ENCODE results near the gene JSRP1.

The JSRP1 gene

DNA sequence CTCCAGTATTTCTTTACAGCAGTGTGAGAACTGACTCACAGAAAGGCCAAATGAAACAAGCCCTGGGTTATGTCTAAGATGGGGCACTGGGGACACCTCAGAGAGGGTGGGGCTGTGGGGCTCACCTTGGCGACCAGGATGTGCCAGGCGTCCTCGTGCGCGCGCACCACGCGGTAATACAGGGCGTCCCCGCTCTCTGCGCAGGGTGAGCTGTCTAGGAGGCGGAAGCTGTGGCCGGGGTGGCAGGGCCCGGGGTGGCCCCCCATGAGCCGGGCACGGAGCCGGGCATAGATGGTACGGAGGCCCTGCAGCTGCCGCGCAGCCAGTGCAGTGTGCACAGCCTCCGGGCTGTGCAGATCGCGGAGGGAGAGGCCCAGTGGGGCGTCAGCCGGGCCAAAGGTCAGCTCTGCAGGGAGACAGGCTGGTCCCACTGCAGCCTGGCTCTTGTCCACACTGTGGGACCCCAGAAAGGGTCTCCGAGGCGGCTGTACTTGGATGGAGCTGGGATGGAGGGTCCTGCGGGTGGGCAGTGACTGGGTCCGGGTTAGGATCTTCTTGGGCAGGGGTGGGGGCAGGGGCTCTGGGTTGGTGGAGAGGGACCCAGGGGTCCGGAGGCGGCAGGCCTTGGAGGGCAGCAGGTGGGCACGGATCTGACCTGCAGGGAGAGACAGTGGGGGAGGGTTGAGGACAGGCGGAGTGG, 22.4 kb upstream of the JSRP1 start:
- TF ChIP-seq, protein P1, sequence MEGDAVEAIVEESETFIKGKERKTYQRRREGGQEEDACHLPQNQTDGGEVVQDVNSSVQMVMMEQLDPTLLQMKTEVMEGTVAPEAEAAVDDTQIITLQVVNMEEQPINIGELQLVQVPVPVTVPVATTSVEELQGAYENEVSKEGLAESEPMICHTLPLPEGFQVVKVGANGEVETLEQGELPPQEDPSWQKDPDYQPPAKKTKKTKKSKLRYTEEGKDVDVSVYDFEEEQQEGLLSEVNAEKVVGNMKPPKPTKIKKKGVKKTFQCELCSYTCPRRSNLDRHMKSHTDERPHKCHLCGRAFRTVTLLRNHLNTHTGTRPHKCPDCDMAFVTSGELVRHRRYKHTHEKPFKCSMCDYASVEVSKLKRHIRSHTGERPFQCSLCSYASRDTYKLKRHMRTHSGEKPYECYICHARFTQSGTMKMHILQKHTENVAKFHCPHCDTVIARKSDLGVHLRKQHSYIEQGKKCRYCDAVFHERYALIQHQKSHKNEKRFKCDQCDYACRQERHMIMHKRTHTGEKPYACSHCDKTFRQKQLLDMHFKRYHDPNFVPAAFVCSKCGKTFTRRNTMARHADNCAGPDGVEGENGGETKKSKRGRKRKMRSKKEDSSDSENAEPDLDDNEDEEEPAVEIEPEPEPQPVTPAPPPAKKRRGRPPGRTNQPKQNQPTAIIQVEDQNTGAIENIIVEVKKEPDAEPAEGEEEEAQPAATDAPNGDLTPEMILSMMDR (conservative IDR thresholded peaks at IDR 0.05) = no peak
- H3K27ac ChIP-seq = no peak overlapping the region

DNA sequence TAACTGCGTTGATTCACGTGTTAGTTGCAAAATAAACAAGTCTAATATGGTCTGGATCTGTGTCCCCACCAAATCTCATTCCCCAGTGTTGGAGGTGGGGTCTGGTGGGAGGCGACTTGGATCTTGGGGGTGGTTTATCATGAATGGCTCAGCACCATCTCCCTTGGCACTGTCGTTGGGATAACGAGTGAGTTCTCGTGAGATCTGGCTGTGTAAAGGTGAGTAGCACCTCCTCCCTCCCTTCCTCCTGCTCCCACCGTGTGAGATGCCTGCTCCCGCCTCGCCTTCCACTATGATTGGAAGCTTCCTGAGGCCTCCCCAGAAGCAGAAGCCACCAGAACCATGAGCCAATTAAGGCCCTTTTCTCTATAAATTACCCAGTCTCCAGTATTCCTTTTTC, 20.9 kb upstream of the JSRP1 start:
- H3K27ac ChIP-seq = no peak overlapping the region
- TF ChIP-seq, protein P1 (conservative IDR thresholded peaks at IDR 0.05) = no peak

DNA sequence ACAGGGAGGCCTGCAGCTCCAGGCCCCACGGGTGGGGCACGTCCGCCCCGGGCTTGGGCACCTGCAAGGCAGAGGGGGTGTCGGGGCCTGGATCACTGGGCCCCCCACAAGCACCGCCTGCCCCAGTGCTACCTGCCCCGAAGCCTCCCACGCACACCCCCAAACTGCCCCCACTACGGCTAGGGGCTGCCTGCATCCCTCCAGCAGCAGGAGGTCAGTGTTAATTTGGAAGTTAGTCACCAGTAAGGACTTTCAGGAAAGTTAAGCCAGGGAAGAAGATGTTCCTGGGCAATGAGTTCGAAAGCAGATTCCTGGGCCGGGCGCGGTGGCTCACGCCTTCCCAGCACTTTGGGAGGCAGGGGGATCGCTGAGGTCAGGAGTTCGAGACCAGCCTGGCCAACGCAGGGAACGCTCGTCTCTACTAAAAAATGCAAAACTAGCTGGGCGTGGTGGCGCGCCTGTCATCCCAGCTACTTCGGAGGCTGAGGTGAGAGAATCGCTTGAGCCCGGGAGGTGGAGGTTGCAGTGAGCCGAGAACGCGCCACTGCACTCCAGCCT, 20.3 kb upstream of the JSRP1 start:
- TF ChIP-seq, protein P1 (conservative IDR thresholded peaks at IDR 0.05) = no peak

DNA sequence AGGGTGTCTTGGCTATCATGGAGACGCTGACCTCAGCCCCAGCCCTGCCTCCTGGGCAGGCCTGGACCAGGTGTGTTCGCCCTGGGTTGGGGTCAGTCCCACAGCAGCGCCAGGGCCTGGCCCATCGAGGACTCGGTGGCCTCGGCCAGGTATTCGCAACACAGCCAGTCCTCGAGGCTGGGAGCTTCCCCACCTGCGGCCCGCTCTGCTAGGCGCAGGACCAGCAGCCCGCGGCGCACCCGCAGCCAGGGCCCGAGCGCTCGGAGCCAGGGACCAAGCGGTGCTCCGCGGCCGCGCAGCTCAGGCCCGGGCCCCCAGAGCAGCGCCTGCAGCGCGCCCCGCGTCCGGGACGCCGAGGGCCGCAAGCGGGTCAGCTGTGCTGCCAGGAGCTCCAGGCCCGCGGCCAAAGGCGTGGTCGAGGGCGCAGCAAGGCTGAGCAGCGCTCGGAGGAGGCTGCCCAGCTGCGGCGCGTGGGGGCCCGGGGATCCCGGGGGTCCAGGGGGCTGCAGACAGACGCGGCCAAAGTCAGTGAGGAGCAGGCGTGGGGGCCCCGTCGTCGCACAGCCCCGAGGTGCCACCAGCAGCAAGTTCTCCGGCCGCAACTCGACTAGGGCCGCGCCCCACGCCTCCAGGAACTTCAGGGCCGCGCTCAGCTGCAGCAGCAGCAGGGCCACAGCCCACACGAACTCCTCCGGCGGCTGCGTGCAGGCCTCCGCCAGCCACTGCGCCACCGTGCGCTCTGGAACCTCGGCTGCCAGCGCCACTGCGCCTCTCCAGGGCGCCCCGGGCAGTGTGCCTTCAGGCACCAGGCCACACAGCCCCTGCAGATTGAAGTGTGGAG, 19.6 kb upstream of the JSRP1 start:
- TF ChIP-seq, protein P1 (conservative IDR thresholded peaks at IDR 0.05) = no peak
- H3K27ac ChIP-seq = peak overlapping the region; percentile 27; the same call in 1 of the 2 replicates

More for the DNA sequence above, 20.3 kb upstream of the JSRP1 start:
- H3K27ac ChIP-seq = no peak overlapping the region

DNA sequence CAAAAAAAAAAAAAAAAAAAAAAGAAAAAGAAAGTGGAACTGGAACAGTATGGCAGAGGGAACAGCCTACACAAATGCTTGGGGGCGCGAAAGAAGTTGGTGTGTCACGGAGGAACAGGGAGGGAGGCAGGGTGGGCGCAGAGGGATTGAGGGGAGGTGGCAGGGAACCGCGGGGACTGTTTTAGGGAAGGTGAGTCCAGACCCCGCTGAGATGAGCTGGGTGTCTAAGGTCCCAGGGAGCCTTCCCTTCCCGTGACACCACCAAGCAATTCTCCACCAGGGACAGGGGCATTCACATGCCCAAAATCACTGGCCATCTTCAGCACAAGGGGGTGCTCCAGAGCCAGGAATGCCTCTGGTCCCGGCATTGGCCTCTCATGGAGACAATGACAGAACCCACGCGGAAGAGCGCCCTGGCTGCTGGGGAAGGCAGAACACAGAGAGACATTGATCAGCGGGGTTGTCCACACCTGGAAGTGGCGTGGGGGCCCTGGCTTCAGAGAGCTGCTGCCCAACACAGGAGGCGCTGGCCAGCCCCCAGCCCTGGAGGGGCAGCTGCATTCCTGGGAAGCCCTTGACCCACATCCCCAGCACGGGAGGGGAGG, 18.8 kb upstream of the JSRP1 start:
- peak overlapping the region; percentile 27 for H3K27ac ChIP-seq

DNA sequence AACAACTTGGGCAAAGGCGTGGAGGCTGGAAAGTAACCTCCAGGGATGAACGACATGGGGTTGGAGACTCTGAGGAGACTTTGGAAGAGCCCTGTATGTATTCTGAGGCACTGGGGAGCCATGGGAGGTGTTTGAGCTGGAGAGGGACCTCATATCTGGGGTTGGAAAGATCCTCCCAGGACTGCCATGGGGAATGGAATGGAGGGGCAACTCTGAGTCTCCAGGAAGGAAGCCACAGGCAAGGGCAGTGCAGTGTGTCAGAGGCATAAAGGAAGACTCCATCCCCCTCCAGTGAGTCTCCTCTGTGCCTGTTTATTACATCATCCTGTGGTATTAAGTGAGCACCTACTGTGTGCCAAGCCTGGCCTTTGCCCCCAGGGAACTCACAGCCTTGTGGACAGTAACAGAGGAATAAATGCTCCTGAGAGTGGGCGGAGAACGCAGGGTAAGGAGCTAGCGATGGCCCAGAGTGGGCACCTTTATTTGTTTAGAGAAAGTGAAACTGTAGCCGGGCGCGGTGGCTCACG, 18.0 kb upstream of the JSRP1 start:
- H3K27ac ChIP-seq = peak overlapping the region; percentile 91; the same call in 1 of the 2 replicates
- TF ChIP-seq, protein P1 (conservative IDR thresholded peaks at IDR 0.05) = no peak

More for the DNA sequence above, 18.8 kb upstream of the JSRP1 start:
- TF ChIP-seq, protein P1 (conservative IDR thresholded peaks at IDR 0.05) = peak; percentile 67
